GM12878 (cell line): ENCODE data around the gene MRPS15. TPM values are rescaled to one million over a fixed set of nuclear protein-coding genes. Genes with fewer than 3 reads are reported as not detected.

Experiments
- ATAC-seq: fragments of 200-7000 bp; cut with Tn5 transposase; 3 replicates; pipeline ENCODE4 v1.9.1; 2020; ENCODE audit warnings: mild to moderate bottlenecking, moderate library complexity
- BruUV-seq: library from RNA; stranded (reverse); fragments of 400-500 nt; replicated peaks from 2 replicates; lab custom pipeline; 2021; lab: Mats Ljungman, UMichigan
- CTCF ChIA-PET: fragments of 300-600 bp; sonication (Branson Sonifier 250); formaldehyde crosslinking; extraction: SDS; loops from one replicate; lab custom pipeline; 2021; ENCODE audit warnings: inconsistent platforms; lab: Yijun Ruan, JAX
- POLR2A ChIA-PET: fragments of 350-600 bp; formaldehyde crosslinking; extraction: SDS; loops from one replicate; lab custom pipeline; 2021; ENCODE audit warnings: inconsistent platforms; lab: Charles Lee
- RAD21 ChIA-PET: fragments of 300-600 bp; sonication (Branson Sonifier 250); formaldehyde crosslinking; loops from one replicate; lab custom pipeline; 2023; ENCODE audit warnings: antibody characterized with exemption; ENCODE audit not compliant: unreplicated experiment; lab: Charles Lee
- SMC1A ChIA-PET: fragments of 300-600 bp; sonication (Branson Sonifier 250); formaldehyde crosslinking; loops from one replicate; lab custom pipeline; 2023; ENCODE audit not compliant: unreplicated experiment, uncharacterized antibody; lab: Charles Lee
- DNase-seq: peaks from one replicate; pipeline ENCODE4 v3.0.0-alpha.2; 2011; ENCODE audit warnings: low read depth, low spot score
- FAIRE-seq: peaks from 3 replicates; lab custom pipeline; 2011; peaks lifted over from hg19 to GRCh38; lab: Jason Lieb, UNC
- H2AFZ ChIP-seq: 2 replicates; pipeline ENCODE4 v1.6.0; 2011; ENCODE audit warnings: low read depth, low read length, control low read depth; ENCODE audit not compliant: control insufficient read depth
- H3K27ac ChIP-seq: 2 replicates; pipeline ENCODE4 v1.5.1; 2011; ENCODE audit warnings: control low read depth; ENCODE audit not compliant: control insufficient read depth, insufficient read depth
- H3K27me3 ChIP-seq, 2 experiments: replicated peaks in 1 of 2; 2 replicates each; pipeline versions ENCODE4 v1.6.0 to v1.6.1; 2011; ENCODE audit warnings: low read length in 1 of 2; ENCODE audit not compliant: control insufficient read depth in 2 of 2, insufficient read depth in 2 of 2
- H3K36me3 ChIP-seq, 2 experiments: 2 replicates each; pipeline ENCODE4 v1.5.1; 2011; ENCODE audit warnings: low read length in 1 of 2; ENCODE audit not compliant: control insufficient read depth in 2 of 2, insufficient read depth in 2 of 2
- H3K4me1 ChIP-seq: 2 replicates; pipeline ENCODE4 v1.6.1; 2011; ENCODE audit warnings: mild to moderate bottlenecking, low read length, moderate library complexity, mixed read lengths; ENCODE audit not compliant: control insufficient read depth, insufficient read depth
- H3K4me2 ChIP-seq: 2 replicates; pipeline ENCODE4 v1.6.0; 2011; ENCODE audit warnings: control low read depth; ENCODE audit not compliant: control insufficient read depth, insufficient read depth
- H3K4me3 ChIP-seq: fragments of 200-600 bp; sonication (generic); 2 replicates; pipeline ENCODE4 v1.5.1; 2016
- H3K79me2 ChIP-seq: 2 replicates; pipeline ENCODE4 v1.6.0; 2011; ENCODE audit warnings: low read length; ENCODE audit not compliant: control insufficient read depth, insufficient read depth
- H3K9ac ChIP-seq: 2 replicates; pipeline ENCODE4 v1.8.0; 2011; ENCODE audit warnings: low read length, control low read depth, mixed read lengths; ENCODE audit not compliant: control insufficient read depth, insufficient read depth
- H3K9me3 ChIP-seq: replicated peaks from 3 replicates; pipeline ENCODE4 v1.5.1; 2011; ENCODE audit warnings: mild to moderate bottlenecking, low read length; ENCODE audit not compliant: control insufficient read depth, insufficient read depth
- H4K20me1 ChIP-seq: 2 replicates; pipeline ENCODE4 v1.6.0; 2011; ENCODE audit not compliant: control insufficient read depth, insufficient read depth
- ASH2L ChIP-seq: fragments of 300-600, 200-600 bp; sonication (generic); IDR thresholded peaks from 2 replicates; pipeline ENCODE4 v1.6.1; 2017; ENCODE audit warnings: low read depth, mild to moderate bottlenecking, borderline replicate concordance
- BMI1 ChIP-seq: fragments of 450-650 bp; IDR thresholded peaks from 2 replicates; pipeline ENCODE4 v1.6.1; 2016; ENCODE audit warnings: mild to moderate bottlenecking, moderate library complexity, borderline replicate concordance
- ESRRA ChIP-seq: IDR thresholded peaks from 2 replicates; pipeline ENCODE4 v1.6.1; 2012; ENCODE audit warnings: mild to moderate bottlenecking, low read length, improper control_type of control experiment
- EZH2 ChIP-seq: IDR thresholded peaks from 2 replicates; pipeline ENCODE4 v1.6.1; 2012; ENCODE audit warnings: low read depth, mild to moderate bottlenecking, control low read depth, inconsistent platforms, low read length, borderline replicate concordance; ENCODE audit not compliant: control insufficient read depth
- FOXK2 ChIP-seq: fragments of 450-650 bp; IDR thresholded peaks from 2 replicates; pipeline ENCODE4 v1.6.1; 2017; ENCODE audit warnings: mild to moderate bottlenecking, moderate library complexity
- HCFC1 ChIP-seq: fragments of 150-350 bp; IDR thresholded peaks from 2 replicates; pipeline ENCODE4 v1.6.1; 2014; ENCODE audit warnings: low read length
- HDAC6 ChIP-seq: fragments of 200-600 bp; sonication (generic); IDR thresholded peaks from one replicate; pipeline ENCODE4 v1.8.0; 2017; ENCODE audit warnings: antibody characterized with exemption; ENCODE audit not compliant: unreplicated experiment
- KDM1A ChIP-seq: fragments of 200-600 bp; sonication (generic); IDR thresholded peaks from 2 replicates; pipeline ENCODE4 v1.6.1; 2016; ENCODE audit warnings: borderline replicate concordance
- MXI1 ChIP-seq: fragments of 150-350 bp; IDR thresholded peaks from 2 replicates; pipeline ENCODE4 v1.6.1; 2011; ENCODE audit warnings: low read depth, mild to moderate bottlenecking, inconsistent platforms, low read length, improper control_type of control experiment
- MYC ChIP-seq: IDR thresholded peaks from 2 replicates; pipeline ENCODE4 v1.6.1; 2011; ENCODE audit warnings: mild to moderate bottlenecking, low read length, moderate library complexity, inconsistent platforms; ENCODE audit not compliant: insufficient read depth, insufficient replicate concordance, insufficient read length, severe bottlenecking
- NR2C2 ChIP-seq: IDR thresholded peaks from 2 replicates; pipeline ENCODE4 v1.6.1; 2011; ENCODE audit warnings: borderline replicate concordance, low read depth; ENCODE audit not compliant: control insufficient read depth, insufficient read length
- PRDM15 ChIP-seq: fragments of 450-650 bp; formaldehyde crosslinking; IDR thresholded peaks from 2 replicates; pipeline ENCODE4 v1.4.0; 2020; ENCODE audit warnings: mild to moderate bottlenecking, moderate library complexity
- SMAD5 ChIP-seq: IDR thresholded peaks from 2 replicates; pipeline ENCODE4 v1.6.1; 2016; ENCODE audit warnings: antibody characterized with exemption, low read depth
- STAT1 ChIP-seq: fragments of 450-650 bp; conservative IDR thresholded peaks from 2 replicates; pipeline ENCODE4 v1.6.1; 2014; ENCODE audit warnings: antibody characterized with exemption, mild to moderate bottlenecking
- TARDBP ChIP-seq: IDR thresholded peaks from 2 replicates; pipeline ENCODE4 v1.6.1; 2016; ENCODE audit warnings: borderline replicate concordance
- TCF7 ChIP-seq: IDR thresholded peaks from 2 replicates; pipeline ENCODE4 v1.6.1; 2014; ENCODE audit warnings: antibody characterized with exemption, borderline replicate concordance
- USF1 ChIP-seq: IDR thresholded peaks from 2 replicates; pipeline ENCODE4 v1.6.1; 2011; ENCODE audit warnings: borderline replicate concordance, low read depth, mild to moderate bottlenecking, moderate library complexity, mixed read lengths, low read length; ENCODE audit not compliant: insufficient read depth; ENCODE audit errors: extremely low read length
- YBX1 ChIP-seq: fragments of 450-650 bp; IDR thresholded peaks from 2 replicates; pipeline ENCODE4 v1.6.1; 2016; ENCODE audit warnings: antibody characterized with exemption
- WGBS: methylation state at CpG from one replicate; pipeline ENCODE4 v1.1.6; 2016; ENCODE audit warnings: low lambda C conversion rate; ENCODE audit not compliant: insufficient replicate concordance, insufficient coverage; ENCODE audit errors: missing lambda C conversion rate; 5-methylcytosine and 5-hydroxymethylcytosine counted together
- in situ Hi-C: fragments of 300-500 bp; cut with MboI; formaldehyde crosslinking; loops from 9 replicates; pipeline ENCODE4 v1.14.3; 2018; ENCODE audit warnings: mixed read lengths
- intact Hi-C: fragments of 100-400 bp; cut with micrococcal nuclease; formaldehyde crosslinking; loops from one replicate; pipeline ENCODE4 v1.14.2; 2022; ENCODE audit not compliant: unreplicated experiment
- polyA plus RNA-seq, 11 experiments: library from polyadenylated mRNA; depleted of rRNA in 4 of 11; unstranded in 6 of 11; stranded (reverse) in 5 of 11; fragments of >200 nt; fragmentation: Nextera tagmentation in 4 of 11; fragmentation: Illumina TruSeq in 1 of 11; extraction: Ambion mirVana in 4 of 11; extraction: Trizol in 1 of 11; gene quantifications; 1 replicate in 1 of 11; 2 replicates in 10 of 11; pipeline versions ENCODE4 v1.2.1 to v1.2.3, GENCODE V29; 2011 to 2016; ENCODE audit warnings: inconsistent platforms in 2 of 11, missing spikeins in 2 of 11, low read depth in 1 of 11
- total RNA-seq, 4 experiments: library from RNA; depleted of rRNA in 3 of 4; stranded (reverse); fragments of >200 nt in 3 of 4; fragmentation: Illumina TruSeq in 1 of 4; extraction: Trizol in 1 of 4; gene quantifications; 2 replicates each; pipeline versions ENCODE4 v1.2.1 to v1.2.3, GENCODE V29; 2013 to 2021

The MRPS15 gene
- total and polyA plus RNA-seq, 10 of the 15 experiments (the other 5 are each of a cell fraction or from before 2014, with no cell fraction given), result 41.1 to 207 (median 107) TPM

- TF ChIP-seq TCF7, result no peak
- no peak for TF ChIP-seq KDM1A
- TF ChIP-seq MXI1, result no peak
Measured at GRCh38 chr1:36463463-36463802, 751 bp downstream of the MRPS15 start (continued).

GRCh38 chr1:36458910-36459309 is 5.3 kb downstream of the MRPS15 start:
- ChIA-PET RAD21 (no interaction called here), POLR2A (no interaction called here), SMC1A (interaction anchor here (0.9 kb wide), 1 partner anchor 12 kb away, joined by 7 read pairs; no protein-coding TSS in a partner anchor), CTCF (interaction anchor here (0.6 to 1.5 kb wide), 2 partner anchors 12 to 1953 kb away, joined by 3 to 4 read pairs; no protein-coding TSS in a partner anchor)
- Histone ChIP-seq H3K4me1 (peaks cover 8% of the 10 kb centered on the region), H3K9ac (no peak overlapping the region), H3K79me2 (peaks cover 12% of the 10 kb centered on the region), H3K4me3 (no peak overlapping the region), H3K27ac (no peak overlapping the region), H3K36me3 (peaks cover 14 to 31% of the 10 kb centered on the region in 2 experiments), H4K20me1 (no peaks in the 10 kb centered on the region), H2AFZ (no peak overlapping the region), H3K4me2 (no peak overlapping the region), H3K27me3 (no peaks in the 10 kb centered on the region), H3K9me3 (no peaks in the 10 kb centered on the region)
- BruUV-seq, result no TSS peak
- in situ Hi-C loops, result no loop called here
- peak; percentile 61 for ATAC-seq
- no peak for FAIRE-seq
- intact Hi-C loops, result no loop called here
- DNase-seq, result no peak
- WGBS, result 39% methylated on average over 3 of the region's 3 CpGs
- TF ChIP-seq PRDM15 (CRISPR knock-in tag), result no peak
- no peak for TF ChIP-seq BMI1
- no peak for TF ChIP-seq NR2C2
- no peak for TF ChIP-seq EZH2
- no peak for TF ChIP-seq STAT1
- no peak for TF ChIP-seq YBX1
- no peak for TF ChIP-seq ASH2L
- no peak for TF ChIP-seq MYC
- no peak for TF ChIP-seq HDAC6
- no peak for TF ChIP-seq SMAD5
- TF ChIP-seq FOXK2, result no peak
- no peak for TF ChIP-seq USF1
- TF ChIP-seq ESRRA, result no peak
- TF ChIP-seq HCFC1, result no peak
- no peak for TF ChIP-seq TARDBP
